ENCODE results near the gene RET.

RET gene

DNA sequence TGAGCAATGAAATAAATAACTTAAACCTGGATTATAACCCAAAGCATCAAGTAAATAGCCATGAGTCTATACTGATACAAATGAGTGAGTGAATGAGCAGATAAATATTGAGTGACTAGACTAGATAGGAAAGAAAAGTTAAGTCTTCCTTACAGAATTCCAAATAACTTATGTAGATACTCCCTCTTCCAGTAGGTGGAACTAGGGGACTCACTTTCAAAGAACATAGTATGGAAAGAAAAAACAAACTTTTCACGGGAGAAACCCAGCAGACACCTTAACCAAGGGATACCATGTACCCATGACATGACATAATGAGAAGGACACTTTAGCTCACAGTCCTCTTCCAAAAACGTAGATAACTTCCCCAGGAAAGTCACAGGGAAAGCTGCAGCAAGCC lies 93.6 kb downstream of the RET start:
- no peak for DNase-seq (ENCODE audit: low spot score)

DNA sequence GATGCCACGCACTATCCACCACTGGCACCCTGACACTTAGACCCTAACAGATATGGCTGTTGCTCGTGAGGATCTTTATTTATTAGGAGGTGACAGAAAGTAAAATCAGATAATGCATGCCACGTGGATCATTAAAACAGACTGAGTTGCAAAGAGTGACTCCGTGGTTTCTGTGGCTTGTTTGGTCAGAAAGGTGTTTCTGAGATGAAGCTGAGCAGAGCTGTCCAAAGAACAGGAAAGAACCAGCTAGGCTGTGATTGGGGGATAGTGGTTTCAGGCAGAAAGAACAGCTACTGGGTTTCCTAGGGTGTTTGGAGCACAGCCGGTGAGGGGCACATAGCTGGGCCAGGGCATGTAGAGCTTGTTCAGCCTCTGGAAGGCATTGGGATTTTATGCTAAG lies 95.8 kb downstream of the RET start:
- peak; percentile 41 for DNase-seq (ENCODE audit: low spot score)

DNA sequence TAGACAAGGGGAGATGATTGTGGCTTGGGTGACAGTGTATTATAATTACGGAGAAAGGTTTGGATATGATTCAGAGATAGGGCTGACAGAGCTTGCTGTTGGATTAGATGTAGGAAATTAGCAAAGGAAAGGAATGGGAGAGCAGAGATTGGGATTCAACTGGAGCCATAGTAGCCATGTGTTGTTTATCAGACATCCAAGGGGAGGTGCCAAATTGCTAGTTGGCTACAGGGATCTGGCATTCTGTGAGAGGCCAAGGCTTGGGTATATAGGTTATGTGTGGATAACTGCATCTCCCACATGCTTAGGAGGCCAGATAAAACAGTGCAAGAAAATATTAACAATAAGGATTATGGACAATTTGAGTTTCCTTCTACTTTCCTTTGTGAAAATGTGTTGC lies 96.3 kb downstream of the RET start:
- no peak for DNase-seq (ENCODE audit: low spot score)

DNA sequence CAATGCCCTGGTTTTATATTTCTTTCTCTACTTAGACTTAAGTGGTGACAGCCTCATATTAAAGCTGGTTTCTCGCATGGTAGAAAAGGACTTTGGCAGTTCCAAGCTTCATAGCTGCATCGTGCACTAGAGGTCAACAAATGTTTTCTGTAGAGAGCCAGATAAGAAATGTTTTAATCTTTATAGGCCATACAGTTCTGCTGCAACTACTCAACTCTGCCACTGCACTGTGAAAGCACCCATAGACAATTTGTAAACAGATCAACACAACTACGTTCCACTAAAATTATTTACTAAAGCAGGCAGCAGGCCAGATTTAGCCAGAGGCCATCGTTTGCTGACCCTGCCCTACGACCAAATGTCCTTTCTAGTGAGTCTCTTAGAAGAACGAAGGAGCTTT lies 98.1 kb downstream of the RET start:
- DNase-seq (ENCODE audit: low spot score) = no peak

DNA sequence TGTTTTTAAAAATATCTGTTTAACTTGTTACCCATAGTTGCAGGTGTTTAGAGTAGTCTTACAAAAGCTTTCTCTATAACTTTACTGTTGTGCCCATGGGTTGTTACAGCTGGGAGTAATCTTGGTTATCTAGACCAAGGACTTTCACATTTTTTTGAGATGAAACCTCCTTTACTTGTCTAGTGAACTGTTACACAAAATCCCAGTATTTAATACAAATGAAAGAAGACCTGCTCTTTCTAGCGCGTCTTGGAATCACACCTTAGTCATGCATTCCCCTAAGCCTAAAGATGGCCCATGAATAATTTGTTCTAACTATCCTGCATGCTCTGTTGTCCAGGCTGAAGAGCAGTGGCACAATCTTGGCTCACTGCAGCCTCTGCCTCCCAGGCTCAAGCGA lies 99.4 kb downstream of the RET start:
- DNase-seq (ENCODE audit: low spot score) = no peak

DNA sequence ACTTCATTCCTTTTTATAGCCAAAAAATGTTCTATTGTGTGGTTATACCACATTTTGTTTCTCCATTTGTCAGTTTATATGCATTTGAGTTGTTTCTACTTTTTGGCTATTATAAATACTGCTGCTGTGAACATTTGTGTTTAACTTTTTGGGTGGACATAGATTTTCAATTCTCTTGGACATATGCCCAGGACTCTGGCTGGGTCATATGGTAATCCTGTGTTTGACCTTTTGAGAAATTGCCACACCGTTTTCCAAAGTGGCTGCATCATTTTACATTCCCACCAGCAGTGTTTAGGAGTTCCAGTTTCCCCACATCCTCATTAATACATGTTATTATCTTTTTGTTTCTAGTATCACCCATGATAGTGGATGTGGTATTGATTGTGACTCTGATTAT lies 100.7 kb downstream of the RET start:
- DNase-seq (ENCODE audit: low spot score) = no peak
